ENCODE data around the gene PUS7L. TPM values are rescaled to one million over a fixed set of nuclear protein-coding genes. Genes with fewer than 3 reads are reported as not detected.

The PUS7L gene
- total and polyA plus RNA-seq, 2 experiments from 2014 or later = 36.0 to 66.1 TPM

DNA sequence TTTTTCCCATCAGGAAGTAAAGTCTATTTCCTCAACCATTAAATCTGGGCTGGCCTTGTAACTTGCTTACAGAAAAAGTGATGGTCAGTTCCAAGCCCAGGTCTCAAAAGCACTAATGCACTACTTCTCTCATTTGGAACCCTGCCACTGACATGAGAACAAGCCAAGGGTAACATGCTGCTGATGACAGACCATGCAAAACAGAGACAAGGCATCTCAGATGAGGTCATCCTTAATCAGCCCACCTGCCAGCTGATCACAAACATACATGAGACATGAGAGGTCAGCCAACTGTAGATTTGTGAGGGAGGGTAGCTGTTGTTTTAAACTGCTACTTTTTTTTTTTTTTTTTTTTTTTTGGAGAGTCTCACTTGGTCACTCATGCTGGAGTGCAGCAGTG is 31.4 kb upstream of the PUS7L start:
- H3K9me2 ChIP-seq (ENCODE audit: insufficient read depth) = no peaks in the 10 kb centered on the region
- TF ChIP-seq STAT1 (IDR thresholded peaks at IDR 0.05; ENCODE audit: unreplicated experiment) (no peak), NANOG (IDR thresholded peaks at IDR 0.05; ENCODE audit: borderline replicate concordance) (no peak), ZNF114 (CRISPR knock-in tag; IDR thresholded peaks at IDR 0.05) (no peak)
- H3K36me3 Mint-ChIP-seq (ENCODE audit: low read depth) = peaks cover 9% of the 10 kb centered on the region; the same call in 2 of the 3 replicates
- H3F3A ChIP-seq (replicated peaks; ENCODE audit: low read depth) = no peaks in the 10 kb centered on the region
- H3K4me1 ChIP-seq (ENCODE audit: insufficient read depth) = no peaks in the 10 kb centered on the region
- DNase-seq (ENCODE audit: low spot score) (no peak), ATAC-seq (no peak)
- H3K27ac ChIP-seq (ENCODE audit: low read depth) = no peak overlapping the region
- H4K20me1 ChIP-seq (replicated peaks; ENCODE audit: insufficient read depth) = no peaks in the 10 kb centered on the region
- H3K4me2 ChIP-seq = no peak overlapping the region
- H3K4me1 Mint-ChIP-seq = no peaks in the 10 kb centered on the region
- no peak overlapping the region for H3K4me3 ChIP-seq
- no peak overlapping the region for H2AFZ ChIP-seq
- no peaks in the 10 kb centered on the region for H3K27me3 ChIP-seq (ENCODE audit: insufficient read depth)
- no peaks in the 10 kb centered on the region for H3K36me3 ChIP-seq (ENCODE audit: insufficient read depth)
- no peak overlapping the region for H3K4me3 Mint-ChIP-seq
- no peak overlapping the region for H3K27ac Mint-ChIP-seq
- no peaks in the 10 kb centered on the region for H3K79me2 ChIP-seq (replicated peaks; ENCODE audit: insufficient read depth)
- no peaks in the 10 kb centered on the region for H3K9me3 Mint-ChIP-seq
- peaks cover 3% of the 10 kb centered on the region for H3K27me3 Mint-ChIP-seq (ENCODE audit: insufficient read depth, low read depth, poor library complexity)

- TF ChIP-seq ZNF114 (CRISPR knock-in tag; IDR thresholded peaks at IDR 0.05) = no peak
- TF ChIP-seq, protein P1, sequence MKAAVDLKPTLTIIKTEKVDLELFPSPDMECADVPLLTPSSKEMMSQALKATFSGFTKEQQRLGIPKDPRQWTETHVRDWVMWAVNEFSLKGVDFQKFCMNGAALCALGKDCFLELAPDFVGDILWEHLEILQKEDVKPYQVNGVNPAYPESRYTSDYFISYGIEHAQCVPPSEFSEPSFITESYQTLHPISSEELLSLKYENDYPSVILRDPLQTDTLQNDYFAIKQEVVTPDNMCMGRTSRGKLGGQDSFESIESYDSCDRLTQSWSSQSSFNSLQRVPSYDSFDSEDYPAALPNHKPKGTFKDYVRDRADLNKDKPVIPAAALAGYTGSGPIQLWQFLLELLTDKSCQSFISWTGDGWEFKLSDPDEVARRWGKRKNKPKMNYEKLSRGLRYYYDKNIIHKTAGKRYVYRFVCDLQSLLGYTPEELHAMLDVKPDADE (IDR thresholded peaks at IDR 0.05) = no peak
- TF ChIP-seq ZNF331 (CRISPR knock-in tag; IDR thresholded peaks at IDR 0.05; ENCODE audit: low read depth) = no peak
- TF ChIP-seq REST (IDR thresholded peaks at IDR 0.05; ENCODE audit: unreplicated experiment) = no peak
- TF ChIP-seq POLR2AphosphoS5 (IDR thresholded peaks at IDR 0.05; ENCODE audit: low read depth) = no peak
- TF ChIP-seq NANOG (IDR thresholded peaks at IDR 0.05; ENCODE audit: borderline replicate concordance) = no peak
- TF ChIP-seq CREB1 (CRISPR knock-in tag; IDR thresholded peaks at IDR 0.05; ENCODE audit: low read depth) = no peak
- TF ChIP-seq EZH2 (IDR thresholded peaks at IDR 0.05; ENCODE audit: low read depth, unreplicated experiment) = no peak
- Histone ChIP-seq H3K27me3 (ENCODE audit: insufficient read depth) (no peaks in the 10 kb centered on the region), H3K4me3 (no peak overlapping the region), H3K4me2 (no peak overlapping the region), H3F3A (replicated peaks; ENCODE audit: low read depth) (no peaks in the 10 kb centered on the region), H3K36me3 (ENCODE audit: insufficient read depth) (no peaks in the 10 kb centered on the region), H3K27ac (ENCODE audit: low read depth) (no peak overlapping the region), H3K79me2 (replicated peaks; ENCODE audit: insufficient read depth) (no peaks in the 10 kb centered on the region), H2AFZ (no peak overlapping the region), H4K20me1 (replicated peaks; ENCODE audit: insufficient read depth) (no peaks in the 10 kb centered on the region), H3K9me2 (ENCODE audit: insufficient read depth) (no peaks in the 10 kb centered on the region), H3K4me1 (ENCODE audit: insufficient read depth) (no peaks in the 10 kb centered on the region)
- no peak overlapping the region for H3K4me3 Mint-ChIP-seq
- ATAC-seq (no peak), DNase-seq (ENCODE audit: low spot score) (no peak)
- H3K4me1 Mint-ChIP-seq = no peaks in the 10 kb centered on the region
- H3K9me3 Mint-ChIP-seq = no peaks in the 10 kb centered on the region
- no peaks in the 10 kb centered on the region for H3K27me3 Mint-ChIP-seq (ENCODE audit: insufficient read depth, low read depth, poor library complexity)
- H3K27ac Mint-ChIP-seq = no peak overlapping the region
- no peaks in the 10 kb centered on the region for H3K36me3 Mint-ChIP-seq (ENCODE audit: low read depth)
Observed at GRCh38 chr12:43786899-43787693, 28.5 kb upstream of the PUS7L start.

All from GM23338 (cell line).